NCI-H82 treated with DMSO at 0.1 percent for 48 hours (cell line): ENCODE data around the gene GRIK4.

Source experiments
- DNase-seq: peaks from one replicate; lab custom pipeline; 2025; ENCODE audit not compliant: unreplicated experiment; lab: John Stamatoyannopoulos, UW

Gene GRIK4

DNA sequence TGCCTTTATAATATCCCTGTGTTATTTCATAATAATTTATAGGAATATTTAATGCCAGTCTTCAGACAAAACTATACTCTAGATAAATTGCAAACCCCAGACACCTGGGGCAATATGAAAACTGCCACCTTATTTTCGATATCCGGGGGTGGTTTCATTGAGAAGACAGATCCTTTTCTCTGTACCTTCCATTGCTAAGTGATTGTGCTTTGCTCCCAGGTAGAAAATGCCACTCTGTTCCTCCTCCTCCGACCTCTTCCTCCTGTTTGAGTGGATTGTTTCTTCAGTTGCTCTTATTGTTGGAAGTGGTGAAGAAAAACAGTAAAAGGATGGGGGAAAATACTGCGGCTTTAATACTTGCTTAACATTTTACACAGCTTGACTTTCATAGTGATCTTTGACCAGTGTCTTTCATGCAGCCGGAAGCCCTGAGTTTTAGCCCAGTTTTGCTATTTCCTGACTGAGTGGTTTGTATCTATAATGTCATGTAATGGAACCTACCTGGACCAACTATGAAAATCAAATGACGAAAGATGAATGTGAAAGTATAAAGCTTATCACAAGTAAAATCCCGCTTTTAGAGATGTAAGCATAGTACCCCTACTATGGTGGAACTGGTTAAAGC is 5.6 kb upstream of the GRIK4 start:
- no peak for DNase-seq

DNA sequence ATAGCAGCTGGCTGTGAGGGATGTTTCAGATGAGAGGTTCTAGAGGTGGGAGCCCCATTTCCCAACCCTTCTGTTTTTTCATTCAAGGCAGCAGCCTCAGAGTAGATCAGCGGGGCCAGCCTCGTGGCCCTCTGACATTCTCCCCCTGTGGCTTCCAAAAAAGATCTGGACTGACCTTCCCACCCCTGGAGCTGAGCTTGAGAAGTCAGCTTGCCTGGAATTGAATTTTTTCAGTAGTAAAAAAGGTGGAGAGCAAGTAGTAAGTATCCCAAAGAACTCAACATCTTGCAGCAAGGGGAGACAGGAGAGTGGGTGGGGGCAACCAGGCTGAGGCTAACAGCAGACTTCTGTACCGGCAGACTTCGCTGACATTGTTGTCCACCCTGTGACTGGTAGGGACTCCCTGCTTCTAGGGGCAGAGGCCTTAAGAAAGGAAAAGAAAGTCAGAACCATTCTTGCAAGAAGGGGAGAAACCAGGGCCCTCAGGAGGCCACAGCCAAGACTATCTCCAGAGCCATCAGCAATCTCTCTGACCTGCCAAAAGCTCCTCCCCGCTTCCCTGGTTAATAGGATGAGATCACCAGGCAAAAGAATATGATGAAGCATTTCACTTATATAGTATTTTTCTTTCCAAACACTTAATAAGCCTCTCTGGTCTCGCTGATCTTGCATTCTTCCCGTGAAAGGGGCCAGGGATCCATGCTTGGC is 2.0 kb upstream of the GRIK4 start:
- no peak for DNase-seq

DNA sequence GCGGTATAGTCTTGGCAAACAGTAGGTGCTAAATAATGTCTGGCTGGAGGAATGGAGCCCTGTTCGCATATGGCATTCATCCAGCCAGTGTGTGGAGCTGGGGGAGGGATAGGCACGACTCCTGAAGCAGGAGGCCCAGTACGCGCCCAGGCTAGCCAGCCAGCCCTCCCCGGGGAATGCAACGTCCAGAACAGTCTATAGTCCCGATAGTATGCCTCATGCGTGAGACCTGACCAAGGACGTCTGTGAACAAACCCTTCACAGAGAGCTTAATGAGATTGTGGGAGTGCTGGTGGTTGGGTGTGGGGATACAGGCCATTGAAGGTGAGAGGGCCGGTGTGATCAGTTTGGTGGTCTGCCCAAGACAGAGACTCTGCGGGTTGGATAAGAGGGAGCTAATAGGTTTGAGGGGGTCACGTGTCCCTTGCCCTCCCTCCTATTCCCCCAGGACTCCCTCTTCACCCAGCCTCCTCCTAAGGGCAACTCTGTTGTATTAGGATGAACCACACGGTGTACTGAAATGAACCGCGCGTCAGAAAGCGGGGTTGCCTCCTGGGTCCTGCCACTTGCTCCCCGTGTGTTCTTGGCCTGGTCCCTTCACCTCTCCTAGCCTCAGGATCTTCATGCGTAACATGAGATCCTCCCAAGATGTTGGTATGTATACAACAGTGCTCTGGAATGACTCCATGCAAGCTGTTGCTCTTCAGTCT is 987 bp upstream of the GRIK4 start:
- DNase-seq = no peak

DNA sequence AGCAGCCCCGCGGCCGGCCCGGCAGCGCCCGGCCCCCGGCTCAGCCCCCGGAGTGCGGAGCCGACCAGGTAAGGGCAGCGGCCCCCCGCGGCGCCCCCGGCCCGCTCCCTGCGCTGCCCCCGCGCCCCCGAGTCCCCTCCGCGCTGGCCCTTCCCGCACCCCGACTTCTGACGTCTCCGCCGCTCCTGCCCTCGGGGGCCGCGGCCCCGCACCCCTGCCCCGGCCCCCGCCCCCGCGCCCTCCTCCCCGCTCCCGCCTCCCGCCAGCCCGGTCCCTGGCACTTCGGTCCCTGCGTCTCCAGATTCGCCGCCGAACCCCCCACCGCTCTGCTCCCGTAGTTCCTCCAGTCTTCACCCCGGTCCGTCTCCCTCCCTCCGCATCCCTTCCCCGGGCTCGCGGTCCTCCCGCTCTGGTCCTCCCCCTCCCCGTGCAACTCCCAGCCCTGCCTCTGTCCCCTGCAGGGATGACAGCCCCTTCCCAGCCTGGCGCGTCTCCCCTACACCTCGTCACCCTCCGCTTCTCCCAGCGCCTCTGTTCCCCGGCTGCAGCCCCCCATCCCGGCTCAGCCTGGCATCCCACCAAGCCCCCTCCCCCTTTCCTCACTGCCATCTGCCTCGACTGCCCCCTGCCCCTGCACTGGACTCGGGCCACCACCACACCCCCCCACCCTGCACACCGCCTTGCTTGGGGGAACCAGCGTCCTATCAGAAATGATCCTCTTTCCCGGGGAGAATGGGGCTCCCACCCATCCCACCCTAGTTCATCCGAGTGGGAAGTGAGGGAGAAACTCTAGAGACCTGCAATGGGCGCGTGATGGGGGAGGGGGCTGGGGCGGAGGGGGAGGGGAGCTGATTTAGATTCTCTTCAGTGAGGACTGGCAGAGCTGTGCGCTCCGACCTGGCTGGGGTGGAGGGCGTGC is 531 bp downstream of the GRIK4 start:
- DNase-seq = no peak

DNA sequence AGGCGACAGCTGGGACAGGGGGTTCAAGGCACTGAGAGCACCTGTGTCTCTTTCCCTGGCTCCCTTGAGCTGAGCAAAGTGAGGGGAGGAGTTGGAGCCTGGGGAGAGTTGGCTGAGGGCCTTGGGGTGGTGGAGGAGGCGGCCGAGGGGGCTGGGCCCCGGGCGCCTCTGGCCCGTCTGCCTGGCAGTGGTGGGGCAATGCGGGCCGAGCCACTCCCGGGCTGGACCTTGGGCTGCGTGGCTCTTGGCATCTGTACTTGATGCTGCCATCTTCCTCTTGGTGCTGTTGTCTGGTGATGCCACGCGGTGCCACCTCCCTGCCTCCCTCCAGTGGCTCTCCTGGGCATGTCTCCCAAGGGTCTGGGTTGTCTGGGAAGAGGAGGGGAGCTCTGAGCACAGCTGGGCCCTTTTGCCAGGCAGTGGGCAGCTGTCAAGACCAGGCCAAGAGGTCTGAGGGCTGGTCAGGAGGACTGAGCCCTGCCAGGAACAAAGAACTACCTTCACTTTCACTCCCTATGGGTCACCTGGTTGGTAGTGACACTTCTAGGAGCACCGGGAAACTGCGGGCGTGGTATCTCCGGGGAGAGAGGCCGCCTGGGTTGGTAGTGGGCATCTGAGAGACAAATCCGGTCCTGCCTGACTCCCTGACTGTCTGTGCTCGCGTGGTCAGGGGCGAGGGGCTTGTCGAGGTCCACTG is 1.3 kb downstream of the GRIK4 start:
- no peak for DNase-seq

DNA sequence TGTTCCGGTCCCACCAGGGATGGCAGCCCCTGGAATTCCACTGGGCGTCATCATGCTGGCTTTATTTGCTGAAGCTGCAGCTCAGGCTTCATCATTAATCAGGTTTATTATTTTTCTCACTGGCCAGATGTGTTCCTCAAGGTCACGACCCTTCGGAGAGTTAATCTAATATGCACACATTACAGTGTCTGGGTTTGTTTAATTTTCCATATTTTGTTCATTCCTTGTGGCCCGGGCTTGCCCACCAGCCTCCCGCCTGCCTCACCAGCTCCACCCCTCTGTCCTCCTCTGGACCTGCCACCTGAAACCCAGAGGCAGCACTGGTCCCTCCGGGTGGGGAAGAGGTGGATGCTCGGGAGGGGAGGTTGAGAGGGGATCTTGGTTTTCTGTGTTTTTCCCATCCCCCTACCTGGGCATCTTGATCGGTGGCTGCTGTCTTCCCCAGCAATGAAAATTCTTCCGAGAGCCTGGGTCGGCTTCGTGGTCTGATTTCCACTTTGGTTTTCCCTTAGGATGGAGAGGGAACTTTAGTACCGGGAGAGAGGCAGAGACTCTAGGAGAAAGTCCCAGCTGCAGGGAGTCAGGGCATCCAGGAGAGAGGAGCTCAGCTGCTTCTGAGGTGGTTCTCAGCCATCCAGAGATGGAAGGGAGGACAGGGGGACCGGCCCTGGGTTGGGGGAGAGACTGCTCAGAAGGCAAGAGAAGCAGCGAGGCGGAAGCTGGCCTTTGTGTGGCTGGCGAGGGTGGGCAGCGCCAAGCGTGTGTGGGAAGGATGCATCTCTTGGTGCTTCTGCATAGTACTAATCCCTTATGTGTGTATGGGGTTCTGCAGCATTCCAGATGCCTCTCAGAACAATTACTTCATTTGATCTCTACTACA is 2.1 kb downstream of the GRIK4 start:
- DNase-seq = no peak

DNA sequence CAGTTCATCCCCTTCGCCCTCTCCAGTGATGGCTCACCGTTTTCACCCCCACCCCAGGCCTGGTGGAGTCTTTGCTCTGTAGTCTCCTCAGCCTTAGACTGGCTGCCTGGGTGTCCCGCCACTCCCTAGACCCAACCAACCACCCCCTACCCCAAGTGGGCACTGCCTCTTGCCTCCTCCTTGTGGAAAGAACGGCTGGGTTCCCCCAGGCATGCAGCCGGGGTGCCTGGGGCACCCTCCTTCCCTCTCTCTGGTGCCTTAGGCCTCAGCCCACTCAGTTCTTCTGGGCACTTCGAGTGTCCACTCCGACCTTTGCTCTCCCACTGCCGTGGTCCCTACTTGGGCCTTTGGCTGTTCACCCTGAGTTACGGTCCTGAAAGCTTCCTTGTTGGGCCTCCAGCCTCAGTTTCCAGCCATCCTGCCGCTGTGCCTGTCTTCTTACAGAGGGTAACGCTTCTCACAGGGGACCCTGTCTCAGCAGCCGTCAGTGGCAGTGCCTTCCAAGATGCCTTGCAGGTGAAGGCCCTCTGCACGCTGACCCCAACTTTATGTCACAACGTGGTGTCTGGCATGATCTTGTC is 3.1 kb downstream of the GRIK4 start:
- no peak for DNase-seq

DNA sequence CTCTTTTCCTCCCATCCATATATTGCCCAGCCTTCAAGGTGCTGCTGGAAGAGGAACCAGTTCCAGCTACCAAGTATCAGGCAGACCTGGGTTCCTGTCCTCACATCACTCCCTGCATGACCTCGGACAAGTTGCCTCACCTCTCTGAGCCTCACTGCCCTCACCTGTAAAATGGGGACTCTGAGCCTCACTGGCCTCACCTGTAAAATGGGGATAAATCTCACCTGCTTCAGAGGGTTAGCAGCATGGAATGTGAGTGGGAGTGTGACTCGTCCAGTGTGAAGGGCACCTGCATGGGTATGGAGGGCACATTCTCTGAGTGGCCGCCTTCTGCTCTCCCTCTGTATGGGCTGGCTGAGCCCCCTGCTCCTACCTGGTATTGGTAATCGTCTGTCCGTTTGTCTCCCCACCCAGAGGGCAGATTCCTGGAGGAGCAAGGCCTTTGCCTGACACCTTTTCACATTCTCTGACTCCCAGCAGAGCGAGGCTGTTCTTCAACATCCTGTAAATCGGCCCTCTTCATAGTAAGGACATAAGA is 3.7 kb downstream of the GRIK4 start:
- DNase-seq = no peak

DNA sequence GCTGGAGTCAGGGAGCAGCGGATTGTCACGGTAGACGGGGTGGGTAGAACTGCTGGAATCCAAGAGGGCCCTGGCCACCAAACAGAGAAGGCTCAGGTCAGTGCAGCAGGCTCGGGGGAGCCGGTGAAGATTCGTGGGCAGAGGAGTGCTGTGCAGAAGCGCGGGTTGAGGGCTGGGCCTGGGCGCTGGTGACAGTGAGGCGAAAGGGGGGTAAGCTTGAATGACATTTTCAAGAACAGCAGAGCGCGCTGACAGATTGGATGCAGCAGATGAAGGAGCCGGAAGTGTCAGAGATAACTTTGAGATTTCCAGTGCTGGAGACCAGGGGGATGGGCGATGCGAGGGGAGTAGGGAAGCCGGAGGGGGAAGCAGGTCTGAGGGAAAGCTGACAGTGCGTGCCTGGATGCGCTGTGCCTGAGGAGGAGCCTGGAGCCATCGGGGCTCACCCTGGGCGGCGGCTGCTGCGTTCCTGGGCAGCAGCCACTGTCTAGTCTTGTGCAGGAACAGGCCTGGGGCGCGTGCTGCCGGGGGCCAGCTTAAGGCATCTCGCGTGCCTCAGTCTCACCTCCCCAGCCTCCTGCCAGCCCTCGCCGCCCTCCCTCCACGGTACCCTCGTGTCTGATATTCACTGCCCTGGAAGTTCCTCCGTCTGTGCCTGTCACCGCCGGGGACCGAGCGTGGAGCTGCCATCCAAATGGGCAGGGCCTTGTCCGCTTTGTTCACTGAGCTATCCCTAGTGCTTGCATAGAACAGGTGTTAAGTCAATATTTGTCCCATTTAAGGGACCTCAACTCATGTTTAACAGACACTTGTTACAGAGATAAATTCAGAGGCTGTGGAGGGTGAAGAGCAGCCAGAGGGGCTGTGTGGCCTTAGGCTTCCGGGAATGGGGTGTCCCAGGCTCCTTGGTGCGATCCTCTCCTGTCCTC is 5.2 kb downstream of the GRIK4 start:
- DNase-seq = peak; percentile 61

DNA sequence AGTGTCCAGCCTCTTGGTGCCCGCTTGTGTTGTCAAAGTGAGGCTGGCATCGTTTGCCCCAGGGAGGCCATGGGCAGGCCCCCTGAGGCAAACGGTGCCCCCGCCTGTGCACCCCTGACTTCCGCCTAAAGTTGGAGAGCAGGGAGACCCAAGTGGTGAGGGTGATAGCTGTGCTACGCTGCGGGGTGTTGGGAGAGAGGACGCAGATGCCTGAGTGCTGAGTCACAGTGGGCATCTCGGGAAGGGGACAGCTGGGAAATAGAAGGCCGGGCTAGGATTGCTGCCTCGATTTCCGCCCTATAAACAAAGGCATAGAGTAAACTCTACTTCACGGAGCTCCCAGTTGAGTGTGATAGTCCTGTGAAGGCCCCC is 5.8 kb downstream of the GRIK4 start:
- DNase-seq = no peak

DNA sequence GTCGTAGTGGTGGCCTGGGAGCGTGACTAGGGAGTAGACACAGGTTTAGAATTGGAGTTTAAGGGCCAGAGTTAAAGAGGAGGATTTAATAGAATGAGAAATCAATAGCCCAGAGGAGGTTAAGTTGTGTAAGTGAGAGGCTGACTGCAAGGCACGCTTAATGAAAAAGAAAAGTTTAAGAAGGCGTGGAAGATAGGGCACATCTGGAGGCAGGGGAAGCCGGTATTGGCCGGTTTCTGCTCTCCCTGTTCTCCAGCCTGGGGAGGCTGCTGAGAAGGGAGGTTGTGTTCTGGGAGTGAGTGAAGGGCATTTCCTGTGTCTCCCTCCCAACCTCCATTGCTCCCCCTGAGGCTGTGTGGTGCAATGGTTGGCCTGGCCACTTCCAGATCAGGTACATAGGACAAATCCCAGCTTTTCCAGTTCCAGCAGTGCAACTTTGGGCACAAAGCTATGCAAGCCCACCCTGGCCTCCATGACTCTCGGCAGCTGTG is 6.3 kb downstream of the GRIK4 start:
- DNase-seq = no peak

DNA sequence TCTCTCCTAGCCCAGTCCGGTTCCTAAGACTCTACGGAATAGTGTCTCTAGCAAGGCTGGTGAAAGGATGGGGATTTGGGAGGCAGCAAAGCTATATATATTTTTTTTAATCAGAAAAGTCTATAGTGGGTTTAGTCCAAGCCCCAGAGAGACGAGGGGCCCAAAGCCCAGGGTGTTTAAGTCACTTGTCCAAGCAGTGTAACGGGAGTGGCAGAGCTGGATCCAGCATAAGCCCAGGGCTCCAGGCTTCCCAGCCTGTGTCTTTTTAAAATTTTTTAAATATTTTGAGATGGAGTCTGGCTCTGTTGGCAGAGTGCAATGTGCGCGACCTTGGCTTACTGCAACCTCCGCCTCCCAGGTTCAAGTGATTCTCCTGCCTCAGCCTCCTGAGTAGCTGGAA is 6.8 kb downstream of the GRIK4 start:
- DNase-seq = no peak

DNA sequence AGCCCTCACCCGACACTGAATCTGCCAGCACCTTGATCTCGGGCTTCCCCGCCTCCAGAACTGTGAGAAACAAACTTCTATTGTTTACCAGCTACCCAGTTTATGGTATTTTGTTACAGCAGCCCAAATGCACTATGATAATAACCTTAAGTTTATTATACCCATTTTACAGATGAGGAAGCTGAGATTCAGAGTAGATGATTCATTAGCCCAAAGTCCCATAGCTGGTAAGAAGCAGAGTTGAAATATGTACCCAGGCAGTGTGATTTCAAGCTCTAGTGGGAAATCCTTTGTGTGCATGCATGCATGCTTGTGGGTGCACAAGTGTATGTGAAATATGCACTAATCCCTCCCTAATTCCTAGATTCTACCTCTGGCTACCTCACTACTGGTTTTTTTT is 7.9 kb downstream of the GRIK4 start:
- DNase-seq = no peak

DNA sequence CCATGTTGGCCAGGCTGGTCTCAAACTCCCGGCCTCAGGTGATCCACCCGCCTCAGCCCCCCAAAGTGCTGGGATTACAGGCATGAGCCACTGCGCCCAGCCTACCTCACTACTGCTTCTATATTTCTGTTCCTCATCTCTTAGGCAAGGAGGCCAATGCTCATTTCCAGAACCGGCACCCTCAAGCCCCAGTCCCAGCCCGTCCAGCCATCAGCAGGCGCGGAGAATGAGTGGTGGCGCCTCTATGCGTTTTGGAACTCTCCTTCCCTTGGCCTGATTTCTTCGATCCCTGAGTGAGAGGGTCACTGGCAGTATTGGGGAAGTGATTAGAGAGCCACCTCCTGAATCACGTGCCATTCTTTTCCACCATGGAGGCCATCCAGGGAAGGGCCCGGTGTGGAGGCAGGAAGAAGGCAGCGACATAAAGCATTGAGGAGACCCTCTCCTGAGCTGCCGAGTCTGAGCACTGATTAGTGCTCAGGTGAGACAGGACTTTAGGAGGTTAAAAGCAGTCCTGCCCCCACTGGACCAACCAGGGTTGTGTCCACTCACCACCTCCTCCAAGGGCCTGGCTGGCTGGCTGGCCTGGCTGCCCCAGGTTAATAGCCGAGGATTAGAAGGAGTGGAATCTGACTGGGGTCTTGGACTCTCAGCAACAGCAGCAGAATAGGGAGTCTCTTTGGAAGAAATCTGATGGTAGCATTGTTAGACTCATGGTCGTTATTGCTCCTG is 8.7 kb downstream of the GRIK4 start:
- no peak for DNase-seq

DNA sequence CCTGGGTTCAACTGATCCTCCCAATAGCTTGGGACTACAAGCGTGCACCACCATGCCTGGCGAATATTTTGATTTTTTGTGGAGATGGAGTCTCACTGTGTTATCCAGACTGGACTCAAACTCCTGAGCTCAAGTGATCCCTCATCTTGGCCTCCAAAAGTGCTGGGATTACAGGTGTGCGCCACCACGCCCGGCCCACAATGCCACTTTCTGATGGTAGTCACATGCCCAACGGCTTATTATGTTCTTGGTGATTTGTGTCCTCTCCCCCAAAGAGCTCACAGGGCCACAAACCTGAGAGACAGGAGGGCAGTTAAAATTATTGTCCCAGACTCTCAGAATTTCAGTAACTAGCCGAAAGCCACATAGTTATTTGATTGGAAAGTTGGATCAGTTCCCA is 9.6 kb downstream of the GRIK4 start:
- DNase-seq = no peak

DNA sequence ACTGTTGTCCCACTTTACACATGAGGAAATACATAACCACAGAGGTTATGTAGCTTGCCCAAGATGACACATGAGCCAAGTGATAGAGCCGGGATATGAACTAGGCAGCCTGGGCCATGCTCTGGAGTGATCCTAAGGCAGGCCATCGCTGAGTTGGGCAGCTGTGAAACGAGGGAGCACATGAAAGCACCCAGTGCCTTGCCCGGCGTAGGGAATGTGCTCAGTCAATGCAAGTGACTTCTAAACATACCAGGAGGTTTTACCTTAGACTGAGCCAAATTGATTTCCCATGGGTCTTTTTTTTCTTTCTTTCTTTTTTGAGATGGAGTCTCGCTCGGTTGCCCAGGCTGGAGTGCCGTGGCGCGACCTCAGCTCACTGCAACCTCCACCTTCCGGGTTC is 10.5 kb downstream of the GRIK4 start:
- no peak for DNase-seq

DNA sequence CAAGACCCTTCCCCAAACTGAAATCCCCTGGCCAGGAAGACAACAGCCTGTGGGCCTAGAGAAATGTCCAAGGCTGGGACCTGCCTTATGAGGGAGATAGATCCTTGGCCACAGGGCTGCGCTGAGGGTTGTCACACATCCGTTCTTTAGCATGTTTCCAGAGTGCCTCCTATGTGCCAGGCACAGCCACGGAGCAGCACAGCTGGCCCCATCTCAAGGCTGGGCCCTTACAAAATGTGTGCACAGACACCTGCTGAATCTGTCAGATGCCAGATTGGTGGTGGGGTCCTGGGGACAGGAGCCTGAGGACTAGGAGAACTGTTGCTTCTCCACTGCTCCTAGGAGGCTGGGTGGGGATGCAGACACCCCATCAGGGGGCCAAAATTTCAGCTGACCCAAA is 11.2 kb downstream of the GRIK4 start:
- DNase-seq = no peak
